ENCODE results near the gene TXLNB. TPM values are rescaled to one million over a fixed set of nuclear protein-coding genes. Genes with fewer than 3 reads are reported as not detected.

The TXLNB gene
- total and polyA plus RNA-seq, 2 of the 4 experiments (the other 2 are of a cell fraction), result under 0.01 to 0.05 TPM

DNA sequence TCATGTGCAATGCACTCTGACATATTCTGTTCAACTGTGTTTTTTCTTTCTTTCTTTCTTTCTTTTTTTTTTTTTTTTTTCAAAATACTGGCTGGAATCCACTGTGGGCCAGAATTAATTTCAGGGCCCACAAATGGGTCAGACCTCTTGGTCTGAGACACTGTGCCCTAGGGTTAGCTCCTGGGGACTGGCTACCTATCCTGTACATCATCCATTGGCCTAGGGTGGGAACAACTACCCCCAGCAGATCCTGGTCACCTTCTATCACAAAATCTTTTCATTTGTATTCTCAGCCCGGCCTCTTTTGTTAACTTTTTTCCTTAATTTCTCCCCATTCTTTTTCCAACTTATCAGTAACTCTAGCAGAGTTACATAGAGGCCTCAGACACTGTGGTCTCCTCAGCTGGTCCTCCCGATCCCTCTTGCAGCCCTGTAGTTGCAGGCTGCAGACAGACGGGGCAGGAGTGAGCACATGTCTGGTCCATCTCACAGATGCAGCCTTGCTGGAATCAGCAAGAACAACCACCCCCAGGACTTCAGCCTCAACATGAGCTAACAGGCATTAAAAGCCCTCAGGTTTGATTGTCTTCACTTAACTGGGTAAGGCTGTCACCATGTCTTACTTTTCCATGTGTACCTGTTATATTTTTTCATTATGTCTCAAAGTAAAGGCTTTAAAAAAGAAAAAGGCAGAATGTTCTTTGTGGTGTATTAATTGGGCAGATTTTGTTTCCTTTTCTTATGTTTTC is 41.3 kb downstream of the TXLNB start:
- ChIA-PET CTCF (interaction anchor here (0.5 to 1.1 kb wide), 6 partner anchors 20 to 431 kb away, joined by 3 to 5 read pairs (median 3); no protein-coding TSS in a partner anchor), POLR2A (ENCODE audit: unreplicated experiment) (no interaction called here)
- H2BK5ac ChIP-seq (ENCODE audit: low read depth, low read length, poor library complexity, severe bottlenecking), result no peak overlapping the region
- TF ChIP-seq RAD21 (IDR thresholded peaks at IDR 0.05; ENCODE audit: low read length) (peak; percentile 48), SMC3 (IDR thresholded peaks at IDR 0.05; ENCODE audit: low read depth, low read length) (peak; percentile 36; the same call in 1 of the 2 replicates), BHLHE40 (IDR thresholded peaks at IDR 0.05; ENCODE audit: low read depth, low read length) (no peak)
- TF ChIP-seq, protein P1, sequence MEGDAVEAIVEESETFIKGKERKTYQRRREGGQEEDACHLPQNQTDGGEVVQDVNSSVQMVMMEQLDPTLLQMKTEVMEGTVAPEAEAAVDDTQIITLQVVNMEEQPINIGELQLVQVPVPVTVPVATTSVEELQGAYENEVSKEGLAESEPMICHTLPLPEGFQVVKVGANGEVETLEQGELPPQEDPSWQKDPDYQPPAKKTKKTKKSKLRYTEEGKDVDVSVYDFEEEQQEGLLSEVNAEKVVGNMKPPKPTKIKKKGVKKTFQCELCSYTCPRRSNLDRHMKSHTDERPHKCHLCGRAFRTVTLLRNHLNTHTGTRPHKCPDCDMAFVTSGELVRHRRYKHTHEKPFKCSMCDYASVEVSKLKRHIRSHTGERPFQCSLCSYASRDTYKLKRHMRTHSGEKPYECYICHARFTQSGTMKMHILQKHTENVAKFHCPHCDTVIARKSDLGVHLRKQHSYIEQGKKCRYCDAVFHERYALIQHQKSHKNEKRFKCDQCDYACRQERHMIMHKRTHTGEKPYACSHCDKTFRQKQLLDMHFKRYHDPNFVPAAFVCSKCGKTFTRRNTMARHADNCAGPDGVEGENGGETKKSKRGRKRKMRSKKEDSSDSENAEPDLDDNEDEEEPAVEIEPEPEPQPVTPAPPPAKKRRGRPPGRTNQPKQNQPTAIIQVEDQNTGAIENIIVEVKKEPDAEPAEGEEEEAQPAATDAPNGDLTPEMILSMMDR (conservative IDR thresholded peaks at IDR 0.05; ENCODE audit: low read depth, low read length), result peak; percentile 51
- H3K4me3 ChIP-seq (ENCODE audit: insufficient read depth, low read depth, low read length), result no peak overlapping the region
- no peak overlapping the region for H2BK120ac ChIP-seq (ENCODE audit: low read depth, low read length)
- no peak overlapping the region for H3K14ac ChIP-seq (replicated peaks; ENCODE audit: low read depth, low read length)
- no peak overlapping the region for H3K4me2 ChIP-seq (ENCODE audit: low read depth, low read length)
- no peaks in the 10 kb centered on the region for H4K20me1 ChIP-seq (ENCODE audit: insufficient read depth, low read length)
- ATAC-seq (ENCODE audit: low read depth) (peak; percentile 89), DNase-seq (peak; percentile 59)
- H2BK15ac ChIP-seq (ENCODE audit: low read depth, low read length), result no peak overlapping the region
- intact Hi-C loops (cut with micrococcal nuclease), result no loop called here
- H3K9ac ChIP-seq (ENCODE audit: low read depth, low read length), result no peak overlapping the region
- no peak overlapping the region for H2AFZ ChIP-seq (replicated peaks; ENCODE audit: low read length, poor library complexity)
- no peak overlapping the region for H4K8ac ChIP-seq (ENCODE audit: low read depth in 2 of 2, low read length in 2 of 2)
- H2AK5ac ChIP-seq (ENCODE audit: low read depth, low read length), result no peak overlapping the region
- no peaks in the 10 kb centered on the region for H3K79me1 ChIP-seq (ENCODE audit: low read depth in 1 of 2, low read length in 2 of 2)
- dilution Hi-C loops (cut with HindIII; ENCODE audit: low sequenced_read_pairs, unreplicated experiment), result no loop called here
- H3K9me1 ChIP-seq (ENCODE audit: insufficient read depth, low read length), result no peaks in the 10 kb centered on the region
- H3K9me3 ChIP-seq (ENCODE audit: control insufficient read depth, insufficient read depth, low read length), result no peaks in the 10 kb centered on the region
- no peaks in the 10 kb centered on the region for H3K36me3 ChIP-seq (ENCODE audit: control insufficient read depth, insufficient read depth, low read length)
- H4K91ac ChIP-seq (ENCODE audit: insufficient read depth, low read depth, low read length), result no peak overlapping the region
- no TSS peak for BruUV-seq (replicated peaks)
- in situ Hi-C loops (cut with MboI; ENCODE audit: low sequenced_read_pairs), result no loop called here
- WGBS, 2 experiments (ENCODE audit: extremely low coverage in 2 of 2, insufficient read length in 1 of 2), result no CpG with 5 or more reads among the region's 3 CpGs
- no peaks in the 10 kb centered on the region for H3K27me3 ChIP-seq (ENCODE audit: control insufficient read depth, insufficient read depth, low read length)
- no peak overlapping the region for H2BK20ac ChIP-seq (ENCODE audit: low read depth, low read length)
- no peak overlapping the region for H2AK9ac ChIP-seq (replicated peaks; ENCODE audit: low read depth, low read length, poor library complexity)
- H3K4me1 ChIP-seq (ENCODE audit: control insufficient read depth, insufficient read depth, low read length), result peaks cover 7% of the 10 kb centered on the region; the same call in 1 of the 2 replicates
- no peak overlapping the region for H3K27ac ChIP-seq (ENCODE audit: insufficient read depth, low read length)
- H4K5ac ChIP-seq (ENCODE audit: low read depth, low read length), result no peak overlapping the region
- no peak overlapping the region for H3K23ac ChIP-seq (ENCODE audit: low read depth, low read length)
- no peak overlapping the region for H3K56ac ChIP-seq (ENCODE audit: extremely low read depth, insufficient read depth, low read length)
- no peak overlapping the region for H3K18ac ChIP-seq (ENCODE audit: low read depth, low read length)
- no peak overlapping the region for H3K4ac ChIP-seq (ENCODE audit: low read depth, low read length)
